Tibial nerve (tissue), 4 donors: Measurements from ENCODE around the gene MAP2K2. TPM values are rescaled to one million over a fixed set of nuclear protein-coding genes. Genes with fewer than 3 reads are reported as not detected.

ENCODE experiments used
- DNase-seq, 2 donors: peaks; one replicate each; pipeline ENCODE4 v3.0.0-alpha.2; 2019; ENCODE audit warnings: low spot score in 2 of 2
- H3K27ac ChIP-seq, 4 donors: fragments of 200-600 bp; sonication (generic) in 3 of 4; one replicate each; pipeline ENCODE4 v1.5.1; 2017 to 2019; ENCODE audit warnings: mild to moderate bottlenecking in 1 of 4
- H3K27me3 ChIP-seq, 2 donors: fragments of 200-600 bp; sonication (generic) in 1 of 2; one replicate each; pipeline versions ENCODE4 v1.5.1 to v1.6.0; 2017 to 2019
- H3K36me3 ChIP-seq, 3 donors: fragments of 200-600 bp; sonication (generic); one replicate each; pipeline ENCODE4 v1.5.1; 2018 to 2019
- H3K4me1 ChIP-seq, 4 donors: fragments of 200-600 bp; sonication (generic) in 3 of 4; one replicate each; pipeline ENCODE4 v1.5.1; 2017 to 2019
- H3K4me3 ChIP-seq, 4 donors: fragments of 200-600 bp; sonication (generic) in 3 of 4; one replicate each; pipeline ENCODE4 v1.5.1; 2017 to 2019; ENCODE audit warnings: mild to moderate bottlenecking in 1 of 4, moderate library complexity in 1 of 4
- H3K9me3 ChIP-seq, 4 donors: fragments of 200-600 bp; sonication (generic) in 3 of 4; one replicate each; pipeline ENCODE4 v1.5.1; 2017 to 2019
- CTCF ChIP-seq, 5 experiments: fragments of 200-600 bp in 3 of 5; fragments of 450-650 bp in 2 of 5; sonication (generic) in 3 of 5; IDR thresholded peaks; one replicate each; pipeline ENCODE4 v1.5.1; 2016 to 2019; ENCODE audit warnings: antibody characterized with exemption in 5 of 5, mild to moderate bottlenecking in 3 of 5, moderate library complexity in 2 of 5
- EP300 ChIP-seq, 2 donors: sonication (generic); formaldehyde crosslinking; IDR thresholded peaks; one replicate each; pipeline ENCODE4 v1.6.1; 2017; ENCODE audit warnings: antibody characterized with exemption in 2 of 2, mild to moderate bottlenecking in 1 of 2
- POLR2A ChIP-seq, 2 donors: fragments of 450-650 bp; IDR thresholded peaks; one replicate each; pipeline ENCODE4 v1.6.1; 2017; ENCODE audit warnings: antibody characterized with exemption in 2 of 2, mild to moderate bottlenecking in 2 of 2, moderate library complexity in 2 of 2
- WGBS, 2 donors: methylation state at CpG; one replicate each; pipeline ENCODE4 v1.1.5; 2018; 5-methylcytosine and 5-hydroxymethylcytosine counted together
- total RNA-seq, 4 donors: library from RNA; depleted of rRNA; stranded (reverse); fragments of >200 nt; gene quantifications; one replicate each; pipeline ENCODE4 v1.1.0, GENCODE V29; 2016

MAP2K2 gene
- 100 to 1,000 TPM in 1 of 4 donors, 10 to 100 TPM in 3; 36.9 to 128 (median 75.0) TPM for total RNA-seq

DNA sequence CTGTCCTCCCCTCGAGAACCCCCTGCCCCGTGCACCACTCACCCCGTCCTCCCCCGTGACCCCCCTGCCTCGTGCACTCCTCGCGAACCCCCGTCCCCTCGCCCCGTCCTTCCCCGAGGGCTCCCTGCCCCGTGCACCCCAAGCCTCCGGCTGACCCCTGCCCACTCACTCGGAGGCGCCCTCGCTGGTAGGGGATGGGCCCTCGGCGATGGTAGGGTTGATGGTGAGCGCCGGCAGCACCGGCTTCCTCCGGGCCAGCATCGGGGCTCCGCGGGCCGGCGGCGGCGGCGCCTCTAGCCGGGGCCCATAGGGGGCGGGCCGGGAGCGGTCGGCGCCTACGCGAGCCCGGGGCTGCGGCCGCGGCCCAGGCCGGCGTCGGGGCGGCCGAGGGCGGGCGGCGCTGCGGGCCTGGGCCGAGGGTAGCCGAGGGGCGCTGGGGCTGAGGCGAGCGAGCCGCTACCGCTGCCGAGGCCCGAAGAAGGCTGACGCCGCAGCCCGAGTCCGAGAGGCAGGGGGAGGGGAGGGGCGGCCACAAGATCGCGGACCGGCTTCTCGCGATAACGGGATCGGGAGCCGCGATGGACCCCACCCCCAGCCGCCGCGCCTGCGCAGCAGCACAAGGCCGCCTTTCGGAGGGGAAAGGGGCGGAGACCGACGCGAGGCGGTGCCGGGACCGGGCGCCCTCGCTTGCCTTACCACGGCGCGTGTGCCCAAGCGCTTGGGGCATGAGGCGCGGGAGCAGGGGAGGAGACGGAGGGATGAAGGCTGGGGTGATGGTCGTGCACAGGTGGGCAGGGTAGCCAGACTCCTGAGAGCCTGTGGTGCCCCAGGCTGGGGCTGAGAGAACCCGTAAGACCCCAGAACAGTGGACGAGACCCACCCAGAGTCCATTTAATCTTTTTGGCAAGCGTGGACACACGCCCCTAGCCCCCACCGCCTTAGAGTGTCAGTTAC is at the start of gene MAP2K2:
Gene MAP2K2 (minus strand): TSS at position 508 of the 954 bp plus-strand sequence. CDS start 247 bp downstream, at position 261.
- peaks cover 0 to 21% (median 0%) of the 10 kb centered on the region in 3 donors for H3K36me3 ChIP-seq
- peaks cover 0 to 41% (median 16%) of the 10 kb centered on the region in 4 donors for H3K4me1 ChIP-seq
- peak; percentile 89 for DNase-seq
- no peaks in the 10 kb centered on the region for H3K9me3 ChIP-seq
- TF ChIP-seq EP300 (IDR thresholded peaks at IDR 0.05) (peak; percentile 79 to 88), POLR2A (IDR thresholded peaks at IDR 0.05) (peak; percentile 58 to 86), CTCF (IDR thresholded peaks at IDR 0.05) (peak in 3 of 5 experiments; percentile 29 to 50 (median 36))
- H3K27ac ChIP-seq: peak within 1 kb of the TSS; percentile 52 to 86 (median 82)
- H3K27me3 ChIP-seq: no peaks in the 10 kb centered on the region
- WGBS, 2 donors: 1% methylated on average over 39 to 49 of the region's 102 CpGs
- H3K4me3 ChIP-seq: peak within 1 kb of the TSS; percentile 54 to 98 (median 90)

DNA sequence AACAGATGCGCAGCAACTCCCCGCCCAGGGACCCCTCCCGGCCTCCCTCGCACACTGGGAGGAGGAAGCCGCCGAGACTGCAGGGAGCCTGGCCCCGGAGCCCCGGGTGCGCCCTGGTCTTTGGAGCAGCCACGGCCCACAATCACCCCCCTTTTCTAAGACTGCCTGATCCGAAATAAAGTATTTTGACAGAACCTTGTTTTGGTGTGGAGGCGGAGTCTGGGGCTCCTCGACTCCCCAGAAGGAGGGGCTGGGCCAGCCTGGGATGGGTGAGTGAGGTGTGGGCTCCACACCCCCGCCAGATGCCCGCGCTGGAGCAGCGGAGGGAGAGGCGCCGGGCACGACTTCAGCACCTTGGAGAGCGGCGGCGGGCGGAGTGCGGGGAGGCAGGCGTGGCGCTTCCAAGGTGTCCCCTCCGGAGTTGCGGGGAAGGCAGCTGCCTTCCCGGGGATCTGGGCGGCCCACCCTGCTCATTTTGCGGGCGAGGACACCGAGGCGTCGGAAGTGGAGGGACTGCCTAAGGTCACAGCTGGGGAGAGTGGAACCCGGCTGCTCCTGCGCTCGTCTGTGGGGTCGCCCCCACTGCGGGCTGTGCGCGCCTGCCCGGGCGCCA is 49.0 kb upstream of the MAP2K2 start:
- H3K27me3 ChIP-seq: peaks cover 0 to 32% of the 10 kb centered on the region in 2 donors
- no peak for TF ChIP-seq EP300 (IDR thresholded peaks at IDR 0.05)
- TF ChIP-seq CTCF (IDR thresholded peaks at IDR 0.05): no peak

DNA sequence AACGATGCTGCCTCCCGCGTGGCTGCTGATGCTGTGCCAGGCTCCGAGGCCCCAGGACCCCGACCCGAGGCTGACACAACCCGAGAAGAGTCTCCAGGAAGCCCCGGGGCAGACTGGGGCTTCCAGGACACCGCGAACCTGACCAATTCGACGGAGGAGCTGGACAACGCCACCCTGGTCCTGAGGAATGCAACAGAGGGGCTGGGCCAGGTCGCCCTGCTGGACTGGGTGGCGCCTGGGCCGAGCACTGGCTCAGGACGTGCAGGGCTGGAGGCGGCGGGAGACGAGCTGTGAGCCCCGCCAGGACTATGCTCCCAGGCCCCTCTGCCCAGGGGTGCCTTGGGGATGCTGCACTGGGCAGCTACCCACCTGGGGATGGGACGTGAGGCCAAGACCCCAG is 47.8 kb upstream of the MAP2K2 start:
- 50 to 52% methylated on average over 12 to 22 of the region's 22 CpGs for WGBS, 2 donors
- TF ChIP-seq POLR2A (IDR thresholded peaks at IDR 0.05) (no peak), EP300 (IDR thresholded peaks at IDR 0.05) (no peak), CTCF (IDR thresholded peaks at IDR 0.05) (no peak)
- Histone ChIP-seq H3K9me3 (no peaks in the 10 kb centered on the region), H3K27ac (no peak overlapping the region), H3K36me3 (peaks cover 0 to 27% (median 0%) of the 10 kb centered on the region in 3 donors), H3K27me3 (peaks cover 0 to 41% of the 10 kb centered on the region in 2 donors), H3K4me3 (no peak overlapping the region), H3K4me1 (peaks cover 0 to 8% (median 0%) of the 10 kb centered on the region in 4 donors)
- DNase-seq: no peak

More for the DNA sequence above, 49.0 kb upstream of the MAP2K2 start:
- peak in 1 of 2 donors; percentile 21 for DNase-seq
- H3K4me3 ChIP-seq: no peak overlapping the region
- no peaks in the 10 kb centered on the region for H3K9me3 ChIP-seq
- H3K27ac ChIP-seq: no peak overlapping the region
- H3K36me3 ChIP-seq: peaks cover 0 to 40% (median 0%) of the 10 kb centered on the region in 3 donors
- H3K4me1 ChIP-seq: peaks cover 0 to 8% (median 0%) of the 10 kb centered on the region in 4 donors
- WGBS, 2 donors: 7% methylated on average over 18 to 42 of the region's 45 CpGs

- Histone ChIP-seq H3K4me1 (no peaks in the 10 kb centered on the region), H3K4me3 (no peak overlapping the region), H3K36me3 (no peaks in the 10 kb centered on the region), H3K27ac (no peak overlapping the region), H3K27me3 (peaks cover 0 to 36% of the 10 kb centered on the region in 2 donors), H3K9me3 (no peaks in the 10 kb centered on the region)
- WGBS, 2 donors: 65 to 70% methylated on average over 11 of the region's 11 CpGs
- DNase-seq: no peak
- TF ChIP-seq EP300 (IDR thresholded peaks at IDR 0.05) (no peak), POLR2A (IDR thresholded peaks at IDR 0.05) (no peak), CTCF (IDR thresholded peaks at IDR 0.05) (no peak)
These were observed 40.3 kb upstream of the MAP2K2 start for GRCh38 chr19:4164262-4164661.
